GM18951 (cell line): Measurements from ENCODE around the gene DAB2IP.

Experiments used
- POLR2A ChIP-seq: IDR thresholded peaks from 4 replicates; pipeline ENCODE4 v1.6.1; 2011; ENCODE audit warnings: mild to moderate bottlenecking; ENCODE audit not compliant: insufficient read length, insufficient read depth; ENCODE audit errors: extremely low read depth
- in situ Hi-C: fragments of 300-500 bp; cut with MboI; formaldehyde crosslinking; loops from one replicate; pipeline ENCODE4 v1.12.0; 2022; ENCODE audit warnings: low sequenced_read_pairs, mixed read lengths, inconsistent platforms; ENCODE audit not compliant: unreplicated experiment

DAB2IP gene

GRCh38 chr9:121718501-121718900, 67.1 kb downstream of the DAB2IP start:
- in situ Hi-C loops, result no loop called here
- TF ChIP-seq POLR2A, result no peak

GRCh38 chr9:121720311-121721057, 69.0 kb downstream of the DAB2IP start:
- in situ Hi-C loops, result no loop called here
- TF ChIP-seq POLR2A, result no peak

- in situ Hi-C loops, result no loop called here
- TF ChIP-seq POLR2A, result no peak
These were observed 69.6 kb downstream of the DAB2IP start for GRCh38 chr9:121721058-121721350.

GRCh38 chr9:121721770-121722169, 70.3 kb downstream of the DAB2IP start:
- in situ Hi-C loops, result no loop called here
- no peak for TF ChIP-seq POLR2A

GRCh38 chr9:121725008-121725775, 73.8 kb downstream of the DAB2IP start:
- in situ Hi-C loops, result no loop called here
- TF ChIP-seq POLR2A, result no peak

GRCh38 chr9:121727295-121728020, 76.0 kb downstream of the DAB2IP start:
- no peak for TF ChIP-seq POLR2A
- in situ Hi-C loops, result no loop called here

GRCh38 chr9:121728916-121729315, 77.5 kb downstream of the DAB2IP start:
- in situ Hi-C loops, result no loop called here
- no peak for TF ChIP-seq POLR2A

- in situ Hi-C loops, result no loop called here
- TF ChIP-seq POLR2A, result no peak
These were observed 78.5 kb downstream of the DAB2IP start for GRCh38 chr9:121729769-121730562.

- no peak for TF ChIP-seq POLR2A
These were observed 79.7 kb downstream of the DAB2IP start for GRCh38 chr9:121731090-121731489.

GRCh38 chr9:121731919-121732318, 80.5 kb downstream of the DAB2IP start:
- TF ChIP-seq POLR2A, result no peak
- in situ Hi-C loops, result no loop called here

More at GRCh38 chr9:121731090-121731489, 79.7 kb downstream of the DAB2IP start:
- in situ Hi-C loops, result no loop called here

GRCh38 chr9:121732389-121732788, 81.0 kb downstream of the DAB2IP start:
- no peak for TF ChIP-seq POLR2A
- in situ Hi-C loops, result no loop called here

- in situ Hi-C loops, result no loop called here
- no peak for TF ChIP-seq POLR2A
These were observed 81.5 kb downstream of the DAB2IP start for GRCh38 chr9:121732886-121733285.

GRCh38 chr9:121734465-121734864, 83.0 kb downstream of the DAB2IP start:
- in situ Hi-C loops, result no loop called here
- no peak for TF ChIP-seq POLR2A
